A204.1 (cell line): Measurements from ENCODE around the gene TRABD2B.

ENCODE experiments used
- FAIRE-seq: peaks from 2 replicates; lab custom pipeline; 2012; peaks lifted over from hg19 to GRCh38; lab: Jason Lieb, UNC

The TRABD2B gene

GRCh38 chr1:47992720-47993415 is 4.3 kb downstream of the TRABD2B start:
- no peak for FAIRE-seq

GRCh38 chr1:47991673-47992072 is 5.5 kb downstream of the TRABD2B start:
- no peak for FAIRE-seq

DNA sequence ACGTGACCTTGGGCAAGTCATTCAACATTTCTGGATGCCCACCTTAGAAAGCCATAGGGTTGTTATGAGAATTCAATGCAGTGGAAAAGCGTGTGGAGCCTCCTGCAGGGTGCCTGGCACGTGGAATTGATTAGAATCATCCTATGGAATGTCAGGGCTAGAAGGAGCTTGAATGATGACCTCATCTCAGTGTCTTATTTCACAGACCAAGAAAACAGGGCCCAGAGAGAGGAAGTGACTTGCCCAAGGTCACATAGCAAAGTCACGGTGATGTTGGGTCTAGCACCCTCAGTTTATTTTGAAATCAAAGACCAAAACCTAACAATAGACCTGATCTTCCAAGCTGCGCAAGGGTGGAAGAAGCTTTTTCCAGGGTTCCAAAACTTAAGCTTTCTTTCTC is 6.0 kb downstream of the TRABD2B start:
- FAIRE-seq: no peak

DNA sequence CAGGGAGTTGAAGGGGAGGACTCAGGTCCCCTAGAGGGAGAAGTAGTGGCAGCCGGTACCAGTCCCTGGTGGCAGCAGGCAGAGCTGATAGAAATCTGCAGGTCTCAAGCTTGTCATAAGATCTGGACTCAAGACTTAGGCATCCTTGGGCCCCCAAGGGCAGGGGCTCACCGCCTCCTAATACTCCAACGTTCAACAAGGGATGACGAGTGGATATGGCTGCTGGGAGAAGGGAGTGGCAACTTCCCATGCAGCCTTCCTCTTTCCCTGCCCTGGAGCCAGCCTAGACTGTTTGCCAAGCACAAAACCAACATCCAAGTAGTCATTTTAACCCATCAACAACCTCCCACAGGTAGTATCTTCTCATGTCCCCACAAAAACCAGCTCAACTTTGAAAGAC is 6.9 kb downstream of the TRABD2B start:
- no peak for FAIRE-seq

DNA sequence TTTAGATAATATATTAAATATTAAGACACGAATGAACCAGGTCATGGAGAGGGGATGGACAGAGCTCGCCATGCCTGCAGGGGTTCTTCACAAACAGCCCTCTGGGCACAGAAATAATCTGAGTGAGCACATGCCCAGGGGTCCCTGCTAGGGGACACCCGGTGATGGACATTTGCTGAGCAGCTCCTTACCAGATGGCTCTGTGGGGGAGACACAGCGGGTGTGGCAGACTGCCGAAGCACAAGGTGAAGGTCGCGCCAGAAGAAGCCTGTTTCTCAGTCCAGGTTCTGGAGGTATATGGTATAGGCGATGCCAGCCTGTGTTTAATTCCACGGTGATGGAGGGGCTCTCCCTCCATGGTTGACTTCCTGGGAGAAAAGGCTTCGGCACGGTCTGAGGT is 9.6 kb downstream of the TRABD2B start:
- no peak for FAIRE-seq

DNA sequence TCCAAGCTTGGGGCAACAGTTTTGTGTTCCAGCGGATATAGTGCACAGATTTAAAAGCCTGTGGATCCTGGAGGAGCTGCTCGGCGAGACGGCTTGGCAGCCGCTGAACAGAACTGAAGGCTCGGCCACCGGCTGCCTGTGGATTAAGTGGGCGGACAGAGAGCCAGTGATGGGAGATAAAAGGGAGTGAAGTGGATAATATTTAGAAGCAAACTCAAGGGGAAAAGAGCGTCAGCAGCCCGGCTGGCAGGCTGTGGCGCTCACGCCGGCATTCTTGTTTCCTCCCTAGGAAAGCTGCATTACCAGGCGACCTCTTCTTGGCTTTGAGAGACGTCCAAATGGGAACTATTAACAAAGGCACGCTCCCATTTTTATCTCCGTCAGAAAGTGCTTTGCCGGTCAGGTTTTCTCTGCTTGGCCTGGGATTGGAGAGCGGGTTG is 10.4 kb downstream of the TRABD2B start:
- no peak for FAIRE-seq

- no peak for FAIRE-seq
Observed at GRCh38 chr1:47985018-47985417, 12.2 kb downstream of the TRABD2B start.

GRCh38 chr1:47984175-47984789 is 12.9 kb downstream of the TRABD2B start:
- FAIRE-seq: no peak

GRCh38 chr1:47983691-47984090 is 13.5 kb downstream of the TRABD2B start:
- FAIRE-seq: no peak

DNA sequence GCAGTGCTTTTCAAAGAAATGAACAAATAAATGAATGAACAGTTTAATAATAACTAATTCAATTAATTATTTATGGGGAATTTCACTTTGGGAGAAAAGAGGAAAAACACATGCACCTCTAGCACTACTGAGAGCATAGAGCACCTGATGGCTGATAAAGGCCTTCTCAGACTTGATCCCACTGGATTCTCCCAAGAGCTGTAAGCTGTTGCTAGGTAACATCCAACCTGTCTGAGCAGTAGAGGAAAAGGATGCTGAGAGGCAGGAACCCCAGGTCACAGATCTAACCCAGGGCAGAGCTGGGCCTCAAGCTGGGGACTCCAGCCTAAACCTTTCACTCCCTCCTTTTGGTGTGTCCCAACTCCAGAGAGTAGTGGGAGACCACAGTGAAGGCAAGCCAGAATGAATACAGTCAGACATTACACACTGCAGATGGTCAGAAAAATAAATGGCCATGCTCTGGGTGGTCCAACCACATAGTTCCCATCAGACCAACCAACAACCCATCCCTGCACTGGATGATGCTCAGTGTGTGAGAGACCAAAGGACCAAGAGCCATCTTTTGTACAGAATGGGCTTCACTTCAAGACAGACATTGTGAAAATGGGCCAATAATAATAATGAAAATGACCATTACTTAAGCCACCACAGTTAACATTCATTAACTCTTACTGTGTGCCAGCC is 15.4 kb downstream of the TRABD2B start:
- FAIRE-seq: no peak

DNA sequence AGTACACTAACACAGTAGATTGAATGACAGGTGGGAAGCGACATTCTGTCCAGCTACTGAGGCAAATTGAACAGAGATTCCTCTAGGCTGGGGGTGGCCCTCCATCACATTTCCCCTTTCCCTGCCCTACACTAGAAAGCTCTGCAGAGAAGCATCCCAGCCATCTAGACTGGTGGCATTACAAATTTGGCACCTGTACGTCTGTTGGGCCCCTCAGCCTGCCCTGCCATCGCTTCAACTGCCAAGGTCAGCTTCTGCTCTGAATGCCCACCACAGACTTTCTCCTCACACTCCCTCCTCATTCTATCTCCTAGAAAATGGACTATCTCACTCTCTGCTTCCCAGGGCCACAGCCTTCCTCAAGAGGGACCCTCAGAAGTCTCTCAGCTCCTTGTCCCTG is 16.7 kb downstream of the TRABD2B start:
- no peak for FAIRE-seq

DNA sequence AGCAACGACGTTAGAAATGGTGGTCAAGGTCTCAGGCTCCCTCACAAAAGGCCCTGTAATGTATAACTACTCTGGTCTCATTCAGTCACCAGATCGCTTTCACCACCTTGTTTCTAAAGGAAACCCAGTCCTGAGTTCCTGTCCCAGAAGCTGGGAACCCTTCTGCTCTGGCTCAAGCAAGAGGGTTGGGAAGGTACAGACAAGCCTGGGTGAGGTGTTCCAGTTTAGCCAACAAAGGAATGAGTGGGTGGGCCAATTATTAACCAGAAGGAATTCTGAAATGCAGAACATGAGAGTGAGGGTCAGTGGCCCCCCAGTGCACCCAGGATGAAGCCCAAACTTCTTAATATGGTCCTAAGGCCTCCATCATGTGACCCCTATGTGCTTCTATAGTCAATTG is 17.5 kb downstream of the TRABD2B start:
- no peak for FAIRE-seq

GRCh38 chr1:47978486-47978885 is 18.7 kb downstream of the TRABD2B start:
- FAIRE-seq: no peak

DNA sequence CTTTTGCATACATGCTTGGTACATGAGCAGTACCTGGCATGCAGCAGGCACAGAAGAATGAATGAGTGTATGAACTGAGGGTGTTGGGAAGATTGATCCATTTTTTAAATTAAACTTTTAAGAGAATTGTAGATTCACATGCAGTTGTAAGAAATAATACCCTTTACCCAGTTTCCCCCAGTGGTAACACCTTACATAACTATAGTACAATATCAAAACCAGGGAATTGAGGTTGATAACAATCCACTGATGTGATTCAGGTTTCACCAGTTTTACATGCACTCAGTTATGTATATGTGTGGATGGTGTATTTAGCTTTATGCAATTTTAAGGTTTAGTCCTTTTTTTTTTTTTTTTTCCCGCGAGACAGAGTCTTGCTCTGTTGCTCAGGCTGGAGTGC is 20.5 kb downstream of the TRABD2B start:
- no peak for FAIRE-seq

GRCh38 chr1:47976267-47976666 is 20.9 kb downstream of the TRABD2B start:
- no peak for FAIRE-seq

- no peak for FAIRE-seq
Observed at GRCh38 chr1:47975302-47975921, 21.8 kb downstream of the TRABD2B start.

DNA sequence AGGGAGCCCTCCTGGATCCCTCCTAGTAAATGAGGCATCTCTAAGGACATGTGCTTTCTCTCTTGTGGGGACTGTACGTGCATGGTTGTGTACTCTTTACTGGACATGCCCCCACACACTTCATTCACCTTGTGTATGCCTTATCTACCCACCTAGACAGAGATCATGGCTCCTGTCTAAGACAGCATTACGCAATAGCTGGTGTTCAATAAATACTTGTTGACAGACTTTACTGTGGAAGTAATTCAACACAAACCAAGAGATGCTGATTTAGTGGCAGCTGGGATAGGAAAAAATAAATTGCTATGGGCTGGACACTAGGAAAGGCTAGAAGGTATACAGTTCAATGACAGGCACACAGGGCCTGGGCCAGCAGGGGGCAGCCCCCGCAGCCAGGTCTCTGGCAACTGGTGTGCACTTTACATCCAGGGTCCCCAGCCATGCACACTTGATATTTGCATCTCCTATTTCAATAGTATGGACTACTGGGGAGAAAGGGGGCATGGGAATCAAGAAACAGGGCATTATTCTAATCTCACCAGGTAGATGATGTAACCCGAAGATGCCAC is 24.2 kb downstream of the TRABD2B start:
- FAIRE-seq: no peak

GRCh38 chr1:47971385-47972160 is 25.6 kb downstream of the TRABD2B start:
- no peak for FAIRE-seq

- no peak for FAIRE-seq
Observed at GRCh38 chr1:47970882-47971281, 26.3 kb downstream of the TRABD2B start.

DNA sequence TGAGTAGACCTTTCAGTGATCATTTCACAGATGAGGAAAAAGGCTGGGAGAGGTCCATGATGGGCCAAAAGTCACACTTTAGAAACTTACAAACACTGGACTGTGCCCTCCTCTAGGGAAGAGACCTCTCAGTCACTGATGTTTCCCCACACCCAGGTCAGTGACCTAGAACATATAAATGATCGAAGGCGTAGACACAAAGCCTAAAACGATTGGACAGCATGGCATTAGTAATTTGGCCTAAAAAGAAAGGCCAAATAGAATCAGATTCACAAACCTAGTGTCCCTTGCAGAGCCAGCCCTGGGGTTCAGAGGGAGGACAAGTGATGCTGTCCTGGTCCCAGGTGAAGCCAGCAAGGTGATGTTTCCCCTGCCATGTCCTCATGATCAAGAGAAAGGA is 27.7 kb downstream of the TRABD2B start:
- FAIRE-seq: no peak

- FAIRE-seq: no peak
Observed at GRCh38 chr1:47968556-47968888, 28.7 kb downstream of the TRABD2B start.

DNA sequence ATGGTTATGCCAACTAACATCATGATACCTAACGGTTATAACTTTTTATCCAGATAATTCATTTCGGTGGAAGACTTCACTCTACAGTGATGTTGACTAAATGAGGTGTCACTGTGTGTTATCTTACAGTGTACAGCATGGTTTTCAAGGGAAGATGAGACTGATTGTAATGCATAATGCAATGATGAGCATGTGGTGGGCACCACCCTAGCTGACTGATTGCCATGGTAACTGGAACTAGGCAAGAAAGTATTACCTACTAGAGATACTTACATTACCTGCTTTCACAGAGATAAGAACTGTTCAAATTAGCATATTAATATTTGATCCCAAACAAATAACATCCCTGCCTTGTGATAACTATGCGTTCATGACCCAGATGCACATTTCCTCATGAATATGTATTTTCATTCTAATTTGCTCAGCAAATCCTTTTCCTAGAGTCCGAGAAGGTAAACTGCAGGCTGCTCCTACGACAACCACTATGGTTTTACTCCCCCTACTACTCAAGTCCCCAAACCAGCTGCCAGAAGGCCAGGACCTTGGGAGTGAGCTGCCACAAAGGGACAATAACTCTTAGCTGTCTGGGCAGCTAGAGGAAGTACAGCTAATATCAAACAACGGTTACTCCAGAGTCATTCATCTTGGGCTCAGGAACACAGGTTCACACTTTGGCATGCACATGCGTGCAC is 29.2 kb downstream of the TRABD2B start:
- no peak for FAIRE-seq
